Stomach smooth muscle (tissue), 2 donors: ENCODE data around the gene UBD.

Source experiments
- H3K27ac ChIP-seq: one replicate; pipeline ENCODE4 v1.7.0; 2013; ENCODE audit warnings: mild to moderate bottlenecking, low read length, inconsistent platforms
- H3K27me3 ChIP-seq, 2 donors: one replicate each; pipeline ENCODE4 v1.7.0; 2013; ENCODE audit warnings: low read length in 2 of 2; ENCODE audit not compliant: insufficient read depth in 2 of 2, control insufficient read depth in 1 of 2
- H3K36me3 ChIP-seq, 2 donors: one replicate each; pipeline ENCODE4 v1.7.0; 2013; ENCODE audit warnings: low read length in 2 of 2; ENCODE audit not compliant: control insufficient read depth in 2 of 2, insufficient read depth in 2 of 2
- H3K4me1 ChIP-seq: one replicate; pipeline ENCODE4 v1.7.0; 2013; ENCODE audit warnings: low read length; ENCODE audit not compliant: control insufficient read depth, insufficient read depth
- H3K4me3 ChIP-seq, 2 donors: one replicate each; pipeline ENCODE4 v1.7.0; 2013; ENCODE audit warnings: low read length in 2 of 2
- H3K9ac ChIP-seq, 2 donors: one replicate each; pipeline ENCODE4 v1.7.0; 2013; ENCODE audit warnings: low read length in 2 of 2, mild to moderate bottlenecking in 1 of 2
- H3K9me3 ChIP-seq, 2 donors: one replicate each; pipeline ENCODE4 v1.7.0; 2013; ENCODE audit warnings: low read length in 2 of 2; ENCODE audit not compliant: control insufficient read depth in 2 of 2
- donor health status: healthy.
- donor health status: Pancreatic carcinoma.

Gene UBD

GRCh38 chr6:29530671-29531310 lies 28.7 kb downstream of the UBD start:
- no peaks in the 10 kb centered on the region for H3K36me3 ChIP-seq
- no peaks in the 10 kb centered on the region for H3K9me3 ChIP-seq
- peaks cover 0 to 2% of the 10 kb centered on the region in 2 donors for H3K27me3 ChIP-seq

GRCh38 chr6:29529956-29530355 lies 29.6 kb downstream of the UBD start:
- Histone ChIP-seq H3K4me3 (no peak overlapping the region), H3K27me3 (peaks cover 0 to 2% of the 10 kb centered on the region in 2 donors), H3K9ac (no peak overlapping the region), H3K27ac (no peak overlapping the region), H3K9me3 (no peaks in the 10 kb centered on the region), H3K4me1 (no peaks in the 10 kb centered on the region), H3K36me3 (no peaks in the 10 kb centered on the region)

More at GRCh38 chr6:29530671-29531310, 28.7 kb downstream of the UBD start:
- no peak overlapping the region for H3K27ac ChIP-seq
- H3K9ac ChIP-seq: no peak overlapping the region
- H3K4me1 ChIP-seq: no peaks in the 10 kb centered on the region
- no peak overlapping the region for H3K4me3 ChIP-seq

- no peaks in the 10 kb centered on the region for H3K4me1 ChIP-seq
- H3K9ac ChIP-seq: no peak overlapping the region
- no peaks in the 10 kb centered on the region for H3K36me3 ChIP-seq
- no peak overlapping the region for H3K4me3 ChIP-seq
- H3K27ac ChIP-seq: no peak overlapping the region
- peaks cover 0 to 2% of the 10 kb centered on the region in 2 donors for H3K27me3 ChIP-seq
- H3K9me3 ChIP-seq: no peaks in the 10 kb centered on the region
These were observed 30.5 kb downstream of the UBD start for GRCh38 chr6:29528988-29529560.

GRCh38 chr6:29528300-29528931 lies 31.1 kb downstream of the UBD start:
- H3K9ac ChIP-seq: no peak overlapping the region
- no peaks in the 10 kb centered on the region for H3K36me3 ChIP-seq
- no peak overlapping the region for H3K4me3 ChIP-seq
- no peak overlapping the region for H3K27ac ChIP-seq
- no peaks in the 10 kb centered on the region for H3K4me1 ChIP-seq
- no peaks in the 10 kb centered on the region for H3K9me3 ChIP-seq
- peaks cover 0 to 2% of the 10 kb centered on the region in 2 donors for H3K27me3 ChIP-seq

- no peaks in the 10 kb centered on the region for H3K36me3 ChIP-seq
- no peak overlapping the region for H3K9ac ChIP-seq
- H3K4me3 ChIP-seq: no peak overlapping the region
- no peaks in the 10 kb centered on the region for H3K9me3 ChIP-seq
- H3K27me3 ChIP-seq: peaks cover 0 to 2% of the 10 kb centered on the region in 2 donors
- no peak overlapping the region for H3K27ac ChIP-seq
- H3K4me1 ChIP-seq: no peaks in the 10 kb centered on the region
These were observed 32.0 kb downstream of the UBD start for GRCh38 chr6:29527564-29527963.

- Histone ChIP-seq H3K9ac (no peak overlapping the region), H3K27me3 (peaks cover 0 to 2% of the 10 kb centered on the region in 2 donors), H3K4me1 (no peaks in the 10 kb centered on the region), H3K4me3 (no peak overlapping the region), H3K9me3 (no peaks in the 10 kb centered on the region), H3K27ac (no peak overlapping the region), H3K36me3 (no peaks in the 10 kb centered on the region)
These were observed 32.4 kb downstream of the UBD start for GRCh38 chr6:29527126-29527525.

GRCh38 chr6:29525311-29525639 lies 34.3 kb downstream of the UBD start:
- Histone ChIP-seq H3K9ac (no peak overlapping the region), H3K27ac (no peak overlapping the region), H3K36me3 (no peaks in the 10 kb centered on the region), H3K4me1 (no peaks in the 10 kb centered on the region), H3K9me3 (no peaks in the 10 kb centered on the region), H3K4me3 (no peak overlapping the region), H3K27me3 (peaks cover 0 to 2% of the 10 kb centered on the region in 2 donors)

GRCh38 chr6:29524444-29525310 lies 34.9 kb downstream of the UBD start:
- no peak overlapping the region for H3K4me3 ChIP-seq
- no peak overlapping the region for H3K27ac ChIP-seq

GRCh38 chr6:29524044-29524443 lies 35.5 kb downstream of the UBD start:
- H3K36me3 ChIP-seq: no peaks in the 10 kb centered on the region
- no peaks in the 10 kb centered on the region for H3K9me3 ChIP-seq
- H3K27me3 ChIP-seq: peaks cover 0 to 5% of the 10 kb centered on the region in 2 donors
- no peak overlapping the region for H3K27ac ChIP-seq
- H3K9ac ChIP-seq: no peak overlapping the region
- H3K4me3 ChIP-seq: no peak overlapping the region
- no peaks in the 10 kb centered on the region for H3K4me1 ChIP-seq

More at GRCh38 chr6:29524444-29525310, 34.9 kb downstream of the UBD start:
- Histone ChIP-seq H3K4me1 (no peaks in the 10 kb centered on the region), H3K27me3 (peaks cover 0 to 5% of the 10 kb centered on the region in 2 donors), H3K9me3 (no peaks in the 10 kb centered on the region), H3K9ac (no peak overlapping the region), H3K36me3 (no peaks in the 10 kb centered on the region)

- Histone ChIP-seq H3K4me1 (no peaks in the 10 kb centered on the region), H3K36me3 (no peaks in the 10 kb centered on the region), H3K4me3 (no peak overlapping the region), H3K27me3 (peaks cover 0 to 3% of the 10 kb centered on the region in 2 donors), H3K27ac (no peak overlapping the region), H3K9me3 (peaks cover 0 to 3% of the 10 kb centered on the region in 2 donors), H3K9ac (no peak overlapping the region)
These were observed 37.3 kb downstream of the UBD start for GRCh38 chr6:29522227-29522626.
